GM21825 (cell line): Measurements from ENCODE around the gene YIF1B.

Experiments
- ATAC-seq: cut with Tn5 transposase; IDR thresholded peaks from one replicate; pipeline ENCODE4 v1.9.1; 2021; ENCODE audit warnings: mild to moderate bottlenecking, moderate library complexity; ENCODE audit not compliant: unreplicated experiment

YIF1B gene

DNA sequence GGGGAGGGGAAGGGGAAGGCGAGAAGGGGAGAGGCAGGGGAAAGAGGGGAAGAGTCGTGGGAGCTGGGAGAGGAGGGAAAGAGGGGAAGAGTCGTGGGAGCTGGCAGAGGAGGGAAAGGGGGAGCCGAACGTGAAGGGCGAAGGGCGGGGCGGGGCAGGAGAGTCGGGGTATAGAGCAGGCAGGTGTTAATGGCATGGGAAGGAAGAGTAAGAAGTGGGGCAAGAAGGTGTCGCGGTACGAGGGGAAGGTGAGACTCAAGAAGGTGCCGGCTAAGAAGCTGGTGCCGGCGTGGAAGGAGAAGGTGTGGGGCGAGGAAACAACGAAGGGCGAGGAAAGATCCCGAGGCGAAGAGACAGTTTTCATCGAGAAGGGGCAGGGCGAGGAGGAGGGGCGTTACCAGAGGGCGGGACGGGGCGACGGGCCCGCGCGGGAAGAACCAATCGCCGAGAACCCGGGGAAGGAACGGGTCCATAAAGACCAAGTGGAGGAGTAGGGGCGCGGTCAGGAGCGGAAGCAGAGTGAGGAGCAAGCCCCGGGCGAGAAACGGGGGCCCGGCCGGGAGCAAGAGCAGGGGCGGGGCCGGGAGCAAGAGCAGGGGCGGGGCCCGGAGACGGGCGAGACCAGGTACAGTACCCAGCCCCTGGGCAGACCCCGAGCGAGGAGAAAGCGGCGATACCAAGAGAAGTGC lies 20.3 kb upstream of the YIF1B start:
- peak; percentile 66 for ATAC-seq

DNA sequence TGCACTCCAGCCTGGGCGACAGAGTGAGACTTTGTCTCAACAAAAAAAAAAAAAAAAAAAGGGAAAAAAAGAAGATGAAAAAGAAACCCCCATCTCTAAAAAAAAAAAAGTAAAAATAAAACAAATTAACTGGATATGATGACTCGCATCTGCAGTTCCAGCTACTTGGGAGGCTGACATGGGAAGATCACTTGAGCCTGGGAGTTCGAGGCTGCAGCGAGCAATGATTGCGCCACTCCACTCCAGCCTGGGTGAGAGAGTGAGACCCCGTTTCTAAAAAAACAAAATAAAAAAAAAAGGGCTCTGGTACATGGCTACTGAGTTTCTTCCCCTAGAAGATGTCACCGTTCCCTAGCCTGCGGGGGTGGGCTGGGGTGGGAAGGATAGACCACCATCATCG lies 17.5 kb upstream of the YIF1B start:
- ATAC-seq = no peak

DNA sequence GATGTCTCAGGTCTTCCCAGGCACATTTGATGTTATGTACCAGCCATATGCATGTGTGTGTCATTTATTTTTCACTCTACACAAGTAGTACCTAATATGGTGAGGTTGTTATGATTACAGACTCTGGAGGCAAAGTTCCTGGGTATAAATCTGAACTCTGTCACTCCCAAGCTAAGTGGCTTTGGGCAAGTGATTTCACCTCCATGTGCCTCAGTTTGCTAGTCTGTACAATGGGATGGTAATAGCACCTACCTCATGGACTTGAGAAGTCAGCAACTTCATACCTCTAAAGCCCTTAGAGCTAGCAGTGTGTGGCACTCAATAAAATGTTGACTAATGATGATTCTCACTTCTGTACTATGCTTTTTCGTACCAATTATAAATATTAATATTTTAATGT lies 16.0 kb upstream of the YIF1B start:
- no peak for ATAC-seq

DNA sequence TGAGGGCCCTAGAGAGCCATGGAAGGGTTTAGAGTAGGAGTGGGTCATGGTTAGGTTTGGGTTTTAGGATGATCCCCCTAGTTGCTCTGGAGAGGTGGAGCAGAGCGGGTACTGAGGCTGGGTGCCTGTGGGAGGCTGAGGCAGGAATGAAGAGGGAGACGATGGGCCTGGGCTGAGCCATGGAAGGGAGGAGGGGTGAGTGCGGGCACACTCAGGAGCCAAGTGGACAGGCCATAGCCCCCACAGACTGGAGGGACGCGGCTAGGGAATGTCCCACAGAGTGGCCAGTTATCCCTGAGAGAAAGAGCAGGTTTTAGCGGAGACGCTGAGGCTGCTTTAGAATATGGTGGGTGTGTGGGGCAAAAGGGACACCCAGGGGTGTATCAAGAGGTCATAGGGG lies 13.9 kb upstream of the YIF1B start:
- ATAC-seq = no peak

DNA sequence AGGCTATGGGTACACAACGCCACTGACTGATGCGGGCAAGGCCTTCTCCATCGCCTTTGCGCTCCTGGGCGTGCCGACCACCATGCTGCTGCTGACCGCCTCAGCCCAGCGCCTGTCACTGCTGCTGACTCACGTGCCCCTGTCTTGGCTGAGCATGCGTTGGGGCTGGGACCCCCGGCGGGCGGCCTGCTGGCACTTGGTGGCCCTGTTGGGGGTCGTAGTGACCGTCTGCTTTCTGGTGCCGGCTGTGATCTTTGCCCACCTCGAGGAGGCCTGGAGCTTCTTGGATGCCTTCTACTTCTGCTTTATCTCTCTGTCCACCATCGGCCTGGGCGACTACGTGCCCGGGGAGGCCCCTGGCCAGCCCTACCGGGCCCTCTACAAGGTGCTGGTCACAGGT lies 10.8 kb upstream of the YIF1B start:
- ATAC-seq = no peak

DNA sequence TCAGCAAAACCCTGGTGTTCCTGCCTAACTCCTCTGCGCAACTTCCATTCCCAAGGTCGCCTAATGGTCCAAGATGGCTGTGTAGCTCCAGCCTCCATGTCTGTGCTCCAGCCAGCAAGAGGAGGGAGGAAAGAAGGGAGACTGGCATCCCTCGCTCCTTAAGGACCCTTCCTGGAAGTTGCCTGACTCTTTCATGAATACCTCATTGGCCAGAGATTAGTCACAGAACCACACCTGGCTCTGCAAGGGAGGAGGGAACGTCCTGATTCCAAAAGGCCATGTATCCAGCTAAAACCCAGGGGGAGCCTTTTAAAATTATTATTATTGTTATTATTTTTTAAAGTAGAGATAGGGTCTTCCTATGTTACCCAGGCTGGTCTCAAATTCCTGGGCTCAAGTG lies 8.7 kb upstream of the YIF1B start:
- no peak for ATAC-seq

DNA sequence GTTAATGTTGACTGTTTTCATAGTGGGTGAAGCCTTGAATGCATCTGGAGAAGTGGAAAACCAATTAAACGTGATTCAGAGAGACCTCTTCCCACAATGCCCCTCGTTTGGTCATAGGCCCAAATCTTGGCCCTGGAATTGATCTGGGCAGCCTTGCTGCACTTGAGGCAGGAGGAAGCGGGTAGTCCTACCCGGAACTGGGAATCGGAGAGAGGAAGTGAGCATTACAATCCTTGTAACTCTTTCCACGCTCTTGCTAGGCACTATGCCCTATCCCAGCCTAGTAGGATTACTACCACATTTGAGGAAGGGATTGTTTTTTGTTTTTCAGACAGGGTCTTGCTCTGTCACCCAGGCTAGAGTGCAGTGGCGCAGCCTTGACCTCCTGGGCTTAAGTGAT lies 7.5 kb upstream of the YIF1B start:
- ATAC-seq = no peak

DNA sequence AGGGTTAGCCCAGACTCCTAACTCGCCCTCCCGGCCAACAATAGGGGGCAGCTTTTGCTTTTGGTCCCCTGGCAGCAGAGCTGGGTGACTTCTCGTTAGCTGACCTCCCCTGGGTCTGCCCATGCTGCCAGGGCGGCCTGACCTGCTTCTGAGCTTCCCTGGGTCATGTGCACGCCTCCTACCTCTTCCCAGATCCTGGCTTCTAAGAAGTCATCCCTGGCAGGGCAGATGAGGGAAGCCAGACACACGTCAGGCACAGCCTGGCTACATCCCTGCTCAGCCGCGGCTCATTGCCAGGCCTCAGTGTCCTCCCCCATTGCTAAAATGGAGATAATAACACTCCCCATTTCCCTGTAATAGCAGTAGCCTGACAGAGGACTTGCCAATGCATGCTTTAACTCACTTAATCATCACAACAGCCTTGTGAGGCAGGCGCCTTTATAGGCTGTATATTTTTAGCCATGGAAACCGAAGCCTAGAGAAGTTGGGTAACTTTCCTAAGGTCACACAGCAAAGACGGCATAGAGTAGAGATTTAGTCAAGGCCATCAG lies 6.0 kb upstream of the YIF1B start:
- no peak for ATAC-seq

DNA sequence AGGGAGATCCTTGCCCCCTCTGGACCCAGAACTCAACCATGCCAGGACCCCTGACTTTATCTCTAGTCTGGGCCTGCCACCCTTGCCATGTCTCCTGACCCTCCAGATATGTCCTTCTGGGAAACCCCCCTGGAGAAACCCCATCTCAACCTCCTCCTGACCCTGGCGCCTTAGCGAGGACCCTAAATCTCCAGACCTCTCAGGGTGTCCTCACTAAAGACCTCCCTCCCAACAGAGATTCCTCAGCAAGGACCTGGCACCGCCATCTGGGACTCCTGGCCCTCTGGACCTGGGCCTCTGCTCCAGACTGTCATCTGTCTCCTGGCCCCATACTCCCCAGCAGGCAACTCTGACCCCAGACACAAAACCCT lies 5.2 kb upstream of the YIF1B start:
- ATAC-seq = no peak

DNA sequence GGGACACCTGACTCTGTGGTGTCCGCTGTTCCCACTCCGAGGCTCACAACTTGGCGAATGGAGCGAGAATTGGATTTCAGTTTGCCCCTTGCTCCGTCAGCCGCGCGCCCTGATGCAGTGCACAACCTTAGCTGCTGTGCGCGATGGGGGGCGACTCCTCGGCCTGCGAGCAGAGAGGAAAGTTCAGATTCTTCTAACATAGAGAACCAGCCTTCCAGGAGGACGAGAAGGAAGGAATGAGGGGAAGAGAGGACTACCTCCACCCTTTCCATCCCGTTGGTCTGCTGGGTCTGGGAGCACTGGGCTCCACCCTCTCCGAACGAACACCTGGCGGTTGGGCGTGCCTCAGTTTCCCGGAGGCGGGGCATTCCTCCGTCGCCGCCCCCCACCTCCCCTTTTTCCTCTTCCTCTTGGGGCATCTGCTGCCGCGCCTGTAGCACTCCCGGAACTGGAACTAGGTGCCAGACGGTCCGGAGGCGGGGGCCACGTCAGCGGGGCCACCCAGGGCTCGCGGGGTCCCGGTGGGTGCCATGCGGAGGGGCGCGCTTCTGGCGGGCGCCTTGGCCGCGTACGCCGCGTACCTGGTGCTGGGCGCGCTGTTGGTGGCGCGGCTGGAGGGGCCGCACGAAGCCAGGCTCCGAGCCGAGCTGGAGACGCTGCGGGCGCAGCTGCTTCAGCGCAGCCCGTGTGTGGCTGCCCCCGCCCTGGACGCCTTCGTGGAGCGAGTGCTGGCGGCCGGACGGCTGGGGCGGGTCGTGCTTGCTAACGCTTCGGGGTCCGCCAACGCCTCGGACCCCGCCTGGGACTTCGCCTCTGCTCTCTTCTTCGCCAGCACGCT lies 3.9 kb upstream of the YIF1B start, which contains the start of gene KCNK6:
KCNK6 (plus strand) TSS at position 425 of the 838 bp plus-strand sequence; CDS start at position 531, 106 bp downstream.
- ATAC-seq = no peak

DNA sequence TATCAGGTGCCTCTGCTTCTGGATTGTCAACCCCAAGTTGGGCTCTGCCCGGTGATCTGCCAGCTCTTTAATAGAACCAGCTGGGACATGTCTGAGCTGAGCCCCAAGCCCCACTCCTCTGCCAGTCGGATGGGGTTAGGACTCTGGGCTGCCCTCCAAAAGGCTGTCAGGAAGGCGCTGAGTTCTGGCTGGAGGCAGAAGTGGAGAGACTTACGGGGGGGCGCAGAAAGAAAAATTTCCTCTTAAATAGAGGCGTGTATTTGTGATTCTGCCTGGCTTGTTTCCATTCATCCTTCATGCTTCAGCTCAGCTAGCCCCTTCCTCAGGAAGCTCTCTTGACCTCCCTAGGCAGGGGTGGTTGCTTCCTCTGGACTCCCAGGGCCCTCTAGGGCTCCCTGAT lies 2.9 kb upstream of the YIF1B start:
- ATAC-seq = no peak

DNA sequence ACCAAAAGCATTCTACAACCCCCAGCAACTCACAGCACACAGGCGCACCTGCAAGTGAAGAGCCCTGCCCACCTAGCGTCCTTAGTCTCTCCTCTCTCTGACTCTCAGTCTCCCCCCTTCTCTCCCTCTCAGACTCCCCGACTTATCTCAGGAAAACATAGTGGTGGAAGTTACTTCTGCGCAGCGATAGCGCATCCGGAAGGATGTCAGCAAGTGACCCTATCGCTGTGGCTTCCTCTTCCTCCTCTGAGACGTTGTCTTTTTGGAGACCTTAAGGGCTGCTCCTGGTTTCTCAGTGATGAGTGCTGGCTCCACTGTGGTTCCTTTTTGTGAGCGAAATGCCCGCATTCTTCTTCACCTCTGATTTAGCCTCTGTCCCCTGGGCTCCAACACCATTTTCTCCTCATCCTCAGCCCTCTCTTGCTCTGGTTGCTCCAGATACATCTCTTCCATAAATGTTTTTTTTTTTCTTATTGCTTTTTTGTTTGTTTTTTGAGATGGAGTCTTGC lies 1.4 kb upstream of the YIF1B start:
- ATAC-seq = no peak

DNA sequence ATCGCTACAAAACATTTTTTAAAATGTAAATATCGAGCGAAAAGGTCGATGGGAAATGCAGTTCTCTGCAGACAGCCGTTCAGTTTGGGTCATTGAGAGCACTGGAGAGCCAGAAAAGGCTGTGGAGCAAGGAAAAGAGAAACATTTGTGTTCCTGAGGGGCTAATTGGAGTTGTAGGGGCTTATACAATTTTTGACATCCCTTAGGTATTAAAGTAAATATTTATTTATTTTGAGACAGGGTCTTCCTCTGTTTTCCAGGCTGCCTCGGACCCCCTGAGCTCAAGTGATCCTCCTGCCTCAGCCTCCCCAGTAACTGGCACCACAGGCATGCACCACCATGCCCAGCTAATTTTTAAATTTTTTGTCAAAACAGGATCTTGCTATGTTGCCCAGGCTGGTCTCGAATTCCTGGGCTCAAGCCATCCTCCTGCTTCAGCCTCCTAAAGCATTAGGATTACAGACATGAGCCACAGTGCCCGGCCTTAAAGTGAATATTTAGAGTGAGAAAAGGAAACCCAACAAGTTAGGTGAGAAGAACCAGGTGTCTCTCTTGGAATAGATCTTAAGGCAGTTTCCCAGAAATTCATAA lies 825 bp upstream of the YIF1B start:
- no peak for ATAC-seq

DNA sequence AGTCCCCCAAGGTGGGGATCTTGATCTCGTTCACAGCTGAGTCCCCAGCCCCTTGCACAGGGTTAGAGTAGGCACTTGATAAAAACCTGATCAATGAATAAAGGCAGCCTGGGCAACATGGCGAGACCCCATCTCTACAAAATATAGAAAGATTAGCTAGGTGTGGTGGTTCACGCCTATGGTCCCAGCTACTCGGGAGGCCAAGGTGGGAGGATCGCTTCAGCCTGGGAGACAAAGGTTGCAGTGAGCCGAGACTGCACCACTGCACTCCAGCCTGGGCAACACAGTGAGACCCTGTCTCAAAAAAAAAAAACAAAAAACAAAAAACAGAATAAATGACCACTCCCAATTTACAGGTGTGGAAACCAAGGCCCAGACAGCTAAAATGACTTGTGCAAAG lies 4.8 kb downstream of the YIF1B start:
- ATAC-seq = no peak

DNA sequence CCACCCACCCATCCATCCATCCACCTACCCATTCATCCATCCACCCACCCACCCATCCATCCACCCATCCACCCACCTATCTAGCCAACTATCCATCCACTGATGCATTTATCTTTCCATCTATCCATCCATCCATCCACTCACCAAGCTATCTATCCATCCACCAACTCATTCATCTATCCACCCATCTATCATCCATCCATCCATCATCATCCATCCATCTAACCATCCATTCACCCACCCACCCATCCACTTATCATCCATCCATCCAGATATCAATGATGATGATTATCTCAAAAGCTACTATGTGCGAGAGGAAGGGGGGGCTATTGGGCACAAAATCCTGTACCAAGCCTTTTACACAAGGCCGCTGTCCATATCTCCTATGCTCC lies 5.5 kb downstream of the YIF1B start:
- no peak for ATAC-seq

DNA sequence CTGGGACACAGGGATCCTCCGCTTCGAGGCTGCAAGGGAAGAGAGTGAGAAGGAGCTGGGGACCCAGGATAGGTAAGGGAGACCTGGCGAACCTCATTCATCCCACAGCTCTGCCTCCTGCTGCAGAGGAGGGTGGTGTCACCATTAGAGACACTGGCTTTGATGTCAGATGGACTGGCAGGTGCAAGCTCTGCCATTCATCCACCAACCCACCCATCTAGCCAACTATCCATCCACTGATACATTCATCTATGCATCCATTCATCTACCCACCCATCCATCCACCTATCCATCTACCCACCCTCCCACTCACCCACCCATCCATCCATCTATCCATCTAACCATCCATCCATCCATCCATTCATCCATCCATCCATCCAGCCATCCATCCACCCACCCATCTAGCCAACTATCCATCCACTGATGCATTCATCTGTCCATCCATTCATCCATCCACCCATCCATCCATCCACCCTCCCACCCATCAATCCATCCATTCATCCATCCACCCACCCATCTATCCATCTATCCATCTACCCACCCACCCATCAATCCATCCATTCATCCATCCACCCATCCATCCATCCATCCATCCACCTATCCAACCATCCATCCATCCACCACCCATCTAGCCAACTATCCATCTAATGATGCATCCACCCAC lies 6.0 kb downstream of the YIF1B start:
- no peak for ATAC-seq

DNA sequence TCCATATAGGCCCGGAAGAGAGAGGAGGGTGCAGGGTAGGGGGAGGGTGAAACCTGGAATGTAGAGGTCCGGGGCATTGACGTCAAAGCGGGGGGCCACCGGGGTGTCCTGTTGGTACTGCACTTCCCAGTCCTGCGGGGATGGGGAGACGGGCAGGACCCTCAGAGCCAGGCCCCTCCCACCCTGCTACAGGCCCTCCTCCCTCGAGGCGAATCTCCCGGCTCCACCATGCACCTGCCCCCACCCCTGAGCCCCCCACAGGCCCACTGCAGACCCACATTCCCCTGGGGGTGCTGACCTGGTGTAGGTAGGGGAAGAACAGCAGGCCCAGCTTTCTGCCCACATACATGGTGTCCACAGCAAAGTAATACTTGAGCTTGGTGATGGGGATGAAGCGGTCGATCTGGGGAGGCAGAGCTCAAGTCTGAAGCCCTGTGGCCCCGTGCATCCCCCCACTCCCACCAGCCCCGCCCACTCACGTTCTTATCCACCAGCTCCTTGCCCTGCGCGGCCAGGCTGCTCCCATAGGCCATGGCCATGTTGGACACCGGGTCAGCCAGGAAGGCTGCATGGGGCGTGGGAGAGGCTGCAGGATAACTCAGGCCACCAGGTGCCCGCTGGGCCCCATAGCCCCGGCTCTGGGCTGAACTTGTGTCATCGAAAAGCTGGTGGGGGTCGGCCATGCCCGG lies 6.7 kb downstream of the YIF1B start:
- ATAC-seq = no peak

DNA sequence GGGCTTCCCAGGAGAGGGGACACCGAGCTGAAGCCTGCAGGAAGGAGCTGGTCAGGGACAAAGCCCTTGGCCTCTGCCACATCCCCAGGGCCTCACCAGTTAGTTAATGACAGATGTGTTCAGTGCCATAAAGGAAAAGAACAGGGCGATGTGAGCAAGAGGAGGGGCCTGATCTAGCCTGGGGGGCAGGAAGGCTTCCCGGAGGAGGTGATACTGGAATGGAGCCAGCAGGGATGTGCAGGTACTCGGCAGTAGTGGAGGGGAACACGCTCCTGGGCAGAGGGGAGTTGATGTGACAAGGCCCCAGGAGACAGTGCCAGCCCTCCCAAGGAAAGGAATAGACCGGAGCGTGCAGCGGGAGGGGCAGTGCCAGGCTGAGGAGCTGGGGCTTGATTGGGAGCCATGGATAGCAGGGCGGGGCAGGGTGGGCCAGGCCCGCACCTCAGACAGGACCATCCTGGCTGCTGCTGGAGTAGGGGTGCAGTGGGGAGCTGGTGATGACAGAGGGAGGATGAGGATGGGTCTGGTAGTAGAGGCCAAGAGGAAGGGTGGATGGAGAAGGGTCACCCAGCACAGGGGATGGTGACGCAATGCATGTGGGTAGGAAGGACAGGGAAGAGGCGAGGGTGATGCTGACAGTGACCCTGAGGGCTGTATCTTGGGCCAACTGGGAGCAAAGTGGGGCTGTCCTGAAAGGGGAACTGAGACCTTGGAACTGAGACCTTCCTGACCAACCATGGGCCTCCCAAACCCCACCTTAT lies 7.6 kb downstream of the YIF1B start:
- ATAC-seq = no peak

DNA sequence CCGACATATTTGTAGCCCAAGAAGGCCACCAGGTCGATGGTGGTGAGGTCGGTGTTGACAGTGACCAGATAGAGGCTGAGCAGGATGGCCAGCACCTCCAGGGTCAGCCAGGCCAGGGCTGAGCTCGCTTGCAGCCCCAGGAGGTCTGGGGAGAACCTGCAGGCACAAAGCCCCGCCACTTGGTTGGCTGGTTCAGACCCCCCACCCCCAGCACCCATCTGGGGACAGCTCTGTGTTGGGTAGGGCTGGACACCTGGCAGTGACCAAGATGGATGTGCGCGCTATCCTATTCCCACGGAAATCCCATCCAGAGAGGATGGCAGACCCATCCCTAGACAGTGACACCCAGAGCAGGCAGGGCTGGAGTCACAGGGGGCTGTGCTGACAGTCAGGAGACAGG lies 8.2 kb downstream of the YIF1B start:
- no peak for ATAC-seq

DNA sequence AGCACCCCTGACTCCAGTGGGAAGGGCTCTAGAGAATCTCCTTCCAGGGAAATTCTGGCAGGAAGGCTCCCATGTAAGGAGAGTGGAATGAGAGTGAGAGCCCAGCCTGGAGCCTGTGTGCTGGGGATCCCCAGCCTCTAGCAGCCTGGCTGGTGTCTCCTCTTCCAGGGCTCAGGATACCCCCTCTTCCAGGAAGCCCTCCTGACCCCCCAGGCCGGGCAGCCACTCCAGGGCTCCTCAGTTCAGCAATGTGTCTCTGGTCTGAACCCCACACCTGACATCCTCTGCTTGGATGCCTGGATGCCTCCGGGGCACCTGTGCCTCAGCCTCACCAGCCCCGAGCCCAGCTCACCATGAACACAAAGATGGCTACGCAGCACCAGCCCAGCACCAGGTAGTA lies 8.7 kb downstream of the YIF1B start:
- no peak for ATAC-seq
